Right renal pelvis (tissue), 4 donors: ENCODE data around the gene WASF2. TPM values are rescaled to one million over a fixed set of nuclear protein-coding genes. Genes with fewer than 3 reads are reported as not detected.
"Not testable (repeated sequence)": the region's sequence is repeated elsewhere in the genome, so short reads cannot be mapped to it uniquely, and the experiment has no call there.

Experiments
- DNase-seq, 4 donors: peaks; one replicate each; pipeline ENCODE4 v3.0.0-alpha.2; 2013; ENCODE audit warnings: low read depth in 4 of 4, low spot score in 3 of 4, missing footprints in 1 of 4
- polyA plus RNA-seq, 4 donors: library from polyadenylated mRNA; unstranded; fragments of 120-200 nt; gene quantifications; one replicate each; pipeline ENCODE4 v1.2.1, GENCODE V29; 2013; ENCODE audit not compliant: insufficient read length in 4 of 4

The WASF2 gene
- polyA plus RNA-seq, 4 donors, result 121 to 141 (median 136) TPM

- DNase-seq, result no peak
Observed at GRCh38 chr1:27400963-27401341, 89.0 kb downstream of the WASF2 start.

- DNase-seq, result no peak
Observed at GRCh38 chr1:27400082-27400962, 89.6 kb downstream of the WASF2 start.

- DNase-seq, result no peak
Observed at GRCh38 chr1:27399251-27400025, 90.5 kb downstream of the WASF2 start.

GRCh38 chr1:27398405-27399149 lies 91.4 kb downstream of the WASF2 start:
- DNase-seq, result no peak

DNA sequence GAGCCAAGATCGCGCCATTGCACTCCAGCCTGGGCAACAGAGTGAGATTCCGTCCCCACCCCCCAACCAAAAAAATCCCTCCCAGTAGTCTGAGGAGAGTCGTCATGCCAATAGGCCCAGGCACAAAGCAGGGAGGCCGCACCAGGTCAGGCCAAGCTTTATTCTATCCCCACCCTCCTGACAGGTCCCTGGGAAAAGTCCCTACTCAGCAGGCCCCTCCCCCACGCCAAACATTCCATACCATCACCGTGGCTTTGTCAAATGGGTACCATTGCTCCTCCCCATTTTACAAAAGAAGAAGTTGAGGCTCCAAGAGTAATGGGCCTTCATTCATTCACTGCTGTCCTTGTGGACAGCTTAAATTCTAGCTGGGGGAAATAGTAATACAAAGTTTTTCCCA lies 92.2 kb downstream of the WASF2 start:
- DNase-seq, result no peak

DNA sequence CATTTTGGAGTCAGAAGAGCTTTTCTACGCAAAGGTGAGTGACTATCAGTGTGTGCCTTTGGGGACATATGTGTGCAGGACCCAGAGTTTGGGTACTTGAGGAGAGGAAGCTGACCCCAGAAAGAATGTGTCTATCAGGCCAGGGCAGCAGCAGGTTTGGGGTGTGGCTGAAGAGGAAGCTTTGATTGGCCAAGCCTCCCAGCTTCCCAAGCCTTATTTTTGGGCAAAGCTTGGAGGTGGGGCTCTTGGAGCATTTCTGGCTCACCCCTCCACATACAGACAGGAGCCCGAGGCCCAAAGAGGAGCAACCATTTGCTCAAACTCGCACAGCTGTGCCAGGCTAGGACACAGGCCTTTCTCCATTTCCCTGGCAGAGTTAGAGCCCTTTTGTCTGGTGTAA lies 92.9 kb downstream of the WASF2 start:
- no peak for DNase-seq

DNA sequence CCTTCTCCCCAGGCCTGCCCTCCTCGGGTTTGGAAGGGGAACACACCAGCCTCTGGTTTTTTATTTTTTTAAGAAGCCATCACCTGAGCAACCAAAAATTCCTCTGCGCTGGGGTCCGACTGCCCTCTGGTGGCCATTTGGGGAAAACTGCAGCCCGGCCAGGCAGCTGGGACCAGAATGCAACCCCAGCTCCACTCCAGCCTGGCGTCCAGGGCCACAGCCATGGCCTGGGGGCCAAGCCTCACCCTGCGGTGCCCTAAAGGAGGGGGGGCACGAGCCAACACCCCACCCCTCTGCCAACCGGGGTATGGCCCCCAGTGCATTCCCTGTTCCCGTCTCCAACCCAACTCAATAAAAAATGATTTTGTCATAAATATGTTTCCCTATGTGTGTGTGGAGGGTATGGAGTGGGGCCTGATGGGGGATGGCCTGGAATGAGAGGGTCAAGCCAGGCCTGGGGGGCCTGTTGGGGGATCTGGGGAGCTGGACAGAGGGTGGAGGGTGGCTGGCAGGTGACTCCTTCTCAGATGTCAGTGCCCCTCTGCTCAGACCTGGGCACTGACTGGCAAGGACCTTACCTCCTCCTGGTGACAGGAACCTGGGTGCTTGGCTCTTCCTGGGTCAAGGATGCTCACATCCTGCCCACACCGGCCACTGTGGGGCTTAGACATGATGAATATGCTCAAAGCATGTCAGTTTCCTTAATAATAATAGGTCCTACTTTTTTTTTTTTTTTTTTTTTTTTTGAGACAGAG lies 94.3 kb downstream of the WASF2 start:
- no peak for DNase-seq

DNA sequence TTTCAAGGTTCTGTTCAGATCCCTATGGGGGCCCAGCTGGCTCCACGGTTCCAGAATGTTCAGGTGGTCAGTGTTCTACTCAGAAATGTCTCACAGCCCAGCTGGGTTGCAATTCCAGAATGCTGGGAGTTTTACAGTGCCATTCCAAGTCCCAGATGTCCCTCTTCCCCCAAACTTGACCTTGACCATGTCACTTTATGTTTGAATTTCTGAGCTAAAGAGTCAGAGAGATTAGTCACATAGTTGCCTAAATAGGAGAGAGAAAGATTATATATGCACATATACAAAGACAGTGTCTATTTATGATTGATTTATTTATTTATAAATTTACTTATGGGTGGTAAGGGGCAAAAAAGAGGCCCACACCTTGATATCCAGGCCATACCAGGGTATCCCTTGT lies 95.0 kb downstream of the WASF2 start:
- DNase-seq, result no peak

DNA sequence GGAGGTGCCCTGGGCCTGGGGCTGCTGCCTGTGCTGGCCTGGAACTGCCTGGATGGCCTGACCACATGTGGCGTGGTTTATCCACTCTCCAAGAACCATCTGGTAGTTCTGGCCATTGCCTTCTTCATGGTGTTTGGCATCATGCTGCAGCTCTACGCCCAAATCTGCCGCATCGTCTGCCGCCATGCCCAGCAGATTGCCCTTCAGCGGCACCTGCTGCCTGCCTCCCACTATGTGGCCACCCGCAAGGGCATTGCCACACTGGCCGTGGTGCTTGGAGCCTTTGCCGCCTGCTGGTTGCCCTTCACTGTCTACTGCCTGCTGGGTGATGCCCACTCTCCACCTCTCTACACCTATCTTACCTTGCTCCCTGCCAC lies 95.7 kb downstream of the WASF2 start:
- no peak for DNase-seq

- DNase-seq, result no peak
Observed at GRCh38 chr1:27393641-27394281, 96.2 kb downstream of the WASF2 start.

GRCh38 chr1:27392778-27393635 lies 97.0 kb downstream of the WASF2 start:
- DNase-seq, result no peak

DNA sequence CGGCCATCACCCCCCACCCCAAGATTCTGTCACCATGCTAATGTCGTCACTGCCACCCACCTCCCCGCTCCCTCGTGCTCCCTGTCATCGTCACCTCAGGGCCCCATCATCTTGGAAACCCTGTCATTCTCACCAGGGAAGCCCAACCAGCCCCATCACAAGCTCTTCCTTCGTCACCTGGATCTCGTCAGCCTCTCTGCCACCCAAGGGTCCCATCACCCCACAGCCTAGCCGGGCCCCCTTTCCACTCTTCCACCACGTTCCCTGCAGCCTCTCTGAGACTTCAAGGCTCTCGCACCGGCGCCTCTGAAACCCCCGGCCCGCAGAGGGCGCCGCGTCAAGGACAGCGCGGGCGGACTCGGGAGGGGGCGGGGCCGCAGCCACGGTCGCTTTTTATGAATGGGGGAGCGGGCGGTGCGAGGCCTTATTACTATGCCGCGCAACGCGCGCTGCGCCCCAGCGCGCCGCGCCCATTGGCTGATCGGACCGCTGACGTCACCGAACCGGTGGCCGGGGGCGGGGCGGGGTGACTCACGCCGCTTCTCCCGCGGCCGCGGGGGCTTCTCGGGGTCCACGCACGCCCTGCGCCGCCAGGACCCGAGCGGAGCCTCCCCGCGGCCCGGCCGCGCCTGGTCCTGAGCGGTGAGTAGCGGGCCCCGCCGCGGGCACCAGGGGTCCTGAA lies 97.7 kb downstream of the WASF2 start, which contains the start of gene GPR3:
GPR3 (plus strand) TSS at position 527 of the 682 bp plus-strand sequence. CDS start 1,177 bp downstream, outside the sequence.
- DNase-seq, result peak in 1 of 4 donors; percentile 65

- no peak for DNase-seq
Observed at GRCh38 chr1:27391511-27392095, 98.4 kb downstream of the WASF2 start.

- no peak for DNase-seq
Observed at GRCh38 chr1:27388337-27389005, 101.5 kb downstream of the WASF2 start.

DNA sequence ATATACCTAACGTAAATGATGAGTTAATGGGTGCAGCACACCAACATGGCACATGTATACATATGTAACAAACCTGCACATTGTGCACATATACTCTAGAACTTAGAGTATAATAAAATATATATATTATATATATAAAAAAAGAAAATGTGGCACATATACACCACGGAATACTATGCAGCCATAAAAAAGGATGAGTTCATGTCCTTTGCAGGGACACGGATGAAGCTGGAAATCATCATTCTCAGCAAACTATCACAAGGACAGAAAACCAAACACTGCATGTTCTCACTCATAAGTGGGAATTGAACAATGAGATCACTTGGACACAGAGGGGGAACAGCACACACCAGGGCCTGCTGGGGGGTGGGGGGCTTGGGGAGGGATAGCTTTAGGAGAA lies 105.2 kb downstream of the WASF2 start:
- DNase-seq, result not testable (repeated sequence)

DNA sequence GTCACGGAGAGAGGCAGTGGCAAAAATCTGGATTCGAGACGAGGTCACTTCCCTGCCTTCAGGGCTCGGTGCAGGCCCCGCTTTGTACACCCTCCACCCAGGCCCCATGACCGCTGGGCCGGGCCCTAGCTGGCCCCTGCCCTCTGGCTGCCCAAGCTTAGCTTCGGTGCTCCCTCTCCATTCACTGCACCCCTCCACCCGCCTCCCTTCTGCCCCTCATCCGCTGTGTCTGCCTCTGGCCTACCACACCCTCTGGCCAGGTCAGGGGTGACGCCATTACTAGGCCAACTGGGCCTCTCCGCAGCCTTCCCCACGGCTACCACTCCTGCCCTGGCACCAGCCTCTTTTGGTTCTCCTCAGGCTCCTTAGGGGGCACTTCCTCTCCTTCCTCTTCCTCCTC lies 106.3 kb downstream of the WASF2 start:
- no peak for DNase-seq

GRCh38 chr1:27383039-27383605 lies 106.8 kb downstream of the WASF2 start, which contains the start of gene CD164L2:
TSS of gene CD164L2 (minus strand) at chr1:27383333. CDS start at chr1:27383239, 94 bp downstream.
- DNase-seq, result no peak
